Measurements from ENCODE around the gene TVP23A. TPM values are rescaled to one million over a fixed set of nuclear protein-coding genes. Genes with fewer than 3 reads are reported as not detected.

Gene TVP23A
- total RNA-seq, 1 experiment from 2014 or later = 3.1 TPM

DNA sequence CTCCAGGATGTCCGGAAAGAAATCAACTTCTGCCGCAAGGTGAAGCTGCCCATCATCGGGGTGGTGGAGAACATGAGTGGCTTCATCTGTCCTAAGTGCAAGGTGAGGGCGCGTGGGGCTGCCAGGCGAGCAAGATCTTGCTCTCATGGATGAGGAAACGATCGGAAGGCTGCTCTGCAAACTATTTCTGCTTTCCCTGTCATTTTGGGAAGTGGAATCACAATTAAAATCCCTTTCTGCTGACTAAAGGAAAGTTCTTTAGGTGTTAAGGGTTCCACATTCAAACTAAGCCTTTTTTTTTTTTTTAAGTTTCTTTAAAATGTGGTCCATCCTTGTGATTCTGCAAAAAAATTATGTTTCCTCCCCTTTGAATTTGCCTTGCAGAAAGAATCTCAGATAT, 57.2 kb downstream of the TVP23A start:
- DNase-seq = no peak
- H3T11ph ChIP-seq (ENCODE audit: low read length) = no peak overlapping the region
- H4K20me1 ChIP-seq (ENCODE audit: control insufficient read depth, insufficient read depth, insufficient read length) = no peaks in the 10 kb centered on the region
- H2BK120ac ChIP-seq (ENCODE audit: low read depth, low read length, poor library complexity, severe bottlenecking) = no peak overlapping the region
- Mint-ChIP-seq H3K4me1 (no peaks in the 10 kb centered on the region), H3K27me3 (ENCODE audit: low read depth) (no peaks in the 10 kb centered on the region), H3K4me3 (no peak overlapping the region; a peak in 1 of 5 replicates), H3K36me3 (ENCODE audit: insufficient read depth in 1 of 3, low read depth in 3 of 3) (peaks cover 29 to 91% (median 61%) of the 10 kb centered on the region in 3 experiments; a peak in 6 of 7 replicates), H3K27ac (no peak overlapping the region), H3K9me3 (peaks cover 0 to 2% of the 10 kb centered on the region in 2 experiments; a peak in 1 of 5 replicates)
- H2AFZ ChIP-seq (ENCODE audit: low read length) = no peak overlapping the region
- no peak overlapping the region for H3K18ac ChIP-seq (ENCODE audit: insufficient read length, low read depth, low read length)
- no peaks in the 10 kb centered on the region for H3K27me3 ChIP-seq (ENCODE audit: insufficient read depth, low read length)
- H3K9ac ChIP-seq (ENCODE audit: extremely low read depth, insufficient read length, low read length) = no peak overlapping the region
- H3K79me2 ChIP-seq (ENCODE audit: insufficient read depth, low read length) = no peaks in the 10 kb centered on the region
- TF ChIP-seq, protein P1, sequence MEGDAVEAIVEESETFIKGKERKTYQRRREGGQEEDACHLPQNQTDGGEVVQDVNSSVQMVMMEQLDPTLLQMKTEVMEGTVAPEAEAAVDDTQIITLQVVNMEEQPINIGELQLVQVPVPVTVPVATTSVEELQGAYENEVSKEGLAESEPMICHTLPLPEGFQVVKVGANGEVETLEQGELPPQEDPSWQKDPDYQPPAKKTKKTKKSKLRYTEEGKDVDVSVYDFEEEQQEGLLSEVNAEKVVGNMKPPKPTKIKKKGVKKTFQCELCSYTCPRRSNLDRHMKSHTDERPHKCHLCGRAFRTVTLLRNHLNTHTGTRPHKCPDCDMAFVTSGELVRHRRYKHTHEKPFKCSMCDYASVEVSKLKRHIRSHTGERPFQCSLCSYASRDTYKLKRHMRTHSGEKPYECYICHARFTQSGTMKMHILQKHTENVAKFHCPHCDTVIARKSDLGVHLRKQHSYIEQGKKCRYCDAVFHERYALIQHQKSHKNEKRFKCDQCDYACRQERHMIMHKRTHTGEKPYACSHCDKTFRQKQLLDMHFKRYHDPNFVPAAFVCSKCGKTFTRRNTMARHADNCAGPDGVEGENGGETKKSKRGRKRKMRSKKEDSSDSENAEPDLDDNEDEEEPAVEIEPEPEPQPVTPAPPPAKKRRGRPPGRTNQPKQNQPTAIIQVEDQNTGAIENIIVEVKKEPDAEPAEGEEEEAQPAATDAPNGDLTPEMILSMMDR (conservative IDR thresholded peaks at IDR 0.05) = no peak
- no CpG with 5 or more reads among the region's 8 CpGs for WGBS (ENCODE audit: extremely low coverage, insufficient read length, low lambda C conversion rate)
- no peak overlapping the region for H2BK20ac ChIP-seq (ENCODE audit: low read depth, low read length, poor library complexity, severe bottlenecking)
- H3K9me3 ChIP-seq (ENCODE audit: control insufficient read depth, low read depth, low read length) = no peaks in the 10 kb centered on the region
- H3K4me1 ChIP-seq (ENCODE audit: insufficient read depth, low read length) = no peaks in the 10 kb centered on the region
- H4K5ac ChIP-seq (ENCODE audit: insufficient read length, low read depth, low read length) = no peak overlapping the region
- no peaks in the 10 kb centered on the region for H3K23me2 ChIP-seq (ENCODE audit: insufficient read length, low read depth, low read length, poor library complexity, severe bottlenecking)
- H3K79me1 ChIP-seq (ENCODE audit: insufficient read depth, low read depth, low read length, poor library complexity, severe bottlenecking) = no peaks in the 10 kb centered on the region
- H3K27ac ChIP-seq (ENCODE audit: insufficient read length, low read depth, low read length) = no peak overlapping the region
- no peak overlapping the region for H2BK12ac ChIP-seq (ENCODE audit: insufficient read length, low read depth, low read length)
- H3K4me2 ChIP-seq (ENCODE audit: insufficient read depth, insufficient read length, low read length) = no peak overlapping the region
- no peak overlapping the region for H2BK15ac ChIP-seq (ENCODE audit: low read depth, low read length)
- H3K4ac ChIP-seq (ENCODE audit: low read depth, low read length) = no peak overlapping the region
- H4K91ac ChIP-seq (ENCODE audit: insufficient read length, low read depth, low read length) = no peak overlapping the region
- H3K23ac ChIP-seq (ENCODE audit: insufficient read length, low read depth, low read length) = no peak overlapping the region
- H4K8ac ChIP-seq (replicated peaks; ENCODE audit: insufficient read length, low read depth, low read length) = no peak overlapping the region
- H3K56ac ChIP-seq (ENCODE audit: insufficient read length, low read depth, low read length) = no peak overlapping the region
- no peak overlapping the region for H3K14ac ChIP-seq (ENCODE audit: insufficient read depth, low read length)
- H2AK5ac ChIP-seq (ENCODE audit: insufficient read length, low read length) = no peak overlapping the region
- no peak overlapping the region for H2BK5ac ChIP-seq (ENCODE audit: insufficient read length, low read length)
